Prostate gland (tissue), 2 donors: Measurements from ENCODE around the gene CACNA2D4. TPM values are rescaled to one million over a fixed set of nuclear protein-coding genes. Genes with fewer than 3 reads are reported as not detected.

Source experiments
- DNase-seq: peaks from one replicate; pipeline ENCODE4 v3.0.0-alpha.2; 2019; ENCODE audit warnings: low spot score
- H3K27ac ChIP-seq, 2 donors: fragments of 200-600 bp; sonication (generic); 2 replicates each; pipeline ENCODE4 v1.5.1; 2017 to 2019
- H3K27me3 ChIP-seq: fragments of 200-600 bp; sonication (generic); replicated peaks from 2 replicates; pipeline ENCODE4 v1.5.1; 2019; ENCODE audit not compliant: insufficient read depth
- H3K36me3 ChIP-seq, 2 donors: fragments of 200-600 bp; sonication (generic); 1 replicate in 1 of 2; 2 replicates in 1 of 2; pipeline versions ENCODE4 v1.5.1 to v1.8.1; 2017 to 2019
- H3K4me1 ChIP-seq: fragments of 200-600 bp; sonication (generic); replicated peaks from 2 replicates; pipeline ENCODE4 v1.5.1; 2019
- H3K4me3 ChIP-seq, 2 donors: fragments of 200-600 bp; sonication (generic); 2 replicates each; pipeline ENCODE4 v1.5.1; 2017 to 2019
- H3K9me3 ChIP-seq: fragments of 200-600 bp; sonication (generic); 2 replicates; pipeline ENCODE4 v1.5.1; 2017
- POLR2A ChIP-seq: fragments of 450-650 bp; IDR thresholded peaks from one replicate; pipeline ENCODE4 v1.6.1; 2016; ENCODE audit warnings: antibody characterized with exemption, mild to moderate bottlenecking
- POLR2AphosphoS5 ChIP-seq: sonication (generic); formaldehyde crosslinking; IDR thresholded peaks from one replicate; pipeline ENCODE4 v1.6.1; 2017; ENCODE audit warnings: antibody characterized with exemption
- WGBS: methylation state at CpG from one replicate; pipeline ENCODE4 v1.1.5; 2018; 5-methylcytosine and 5-hydroxymethylcytosine counted together
- intact Hi-C: fragments of 100-400 bp; cut with DNase I; formaldehyde crosslinking; loops from one replicate; pipeline ENCODE4 v1.14.2; 2022
- total RNA-seq, 2 donors: library from RNA; depleted of rRNA; stranded (reverse); fragments of >200 nt; gene quantifications; one replicate each; pipeline ENCODE4 v1.1.0, GENCODE V29; 2016
- TF ChIP-seq, protein P1 (sequence below), 4 experiments: fragments of 200-600 bp in 2 of 4; fragments of 450-650 bp in 2 of 4; sonication (generic) in 2 of 4; IDR thresholded peaks; 1 replicate in 3 of 4; 2 replicates in 1 of 4; pipeline ENCODE4 v1.5.1; 2016 to 2019; ENCODE audit warnings: antibody characterized with exemption in 4 of 4, mild to moderate bottlenecking in 2 of 4, moderate library complexity in 2 of 4

Gene CACNA2D4
- total RNA-seq, 2 donors from 2014 or later: 1.4 to 9.4 TPM

DNA sequence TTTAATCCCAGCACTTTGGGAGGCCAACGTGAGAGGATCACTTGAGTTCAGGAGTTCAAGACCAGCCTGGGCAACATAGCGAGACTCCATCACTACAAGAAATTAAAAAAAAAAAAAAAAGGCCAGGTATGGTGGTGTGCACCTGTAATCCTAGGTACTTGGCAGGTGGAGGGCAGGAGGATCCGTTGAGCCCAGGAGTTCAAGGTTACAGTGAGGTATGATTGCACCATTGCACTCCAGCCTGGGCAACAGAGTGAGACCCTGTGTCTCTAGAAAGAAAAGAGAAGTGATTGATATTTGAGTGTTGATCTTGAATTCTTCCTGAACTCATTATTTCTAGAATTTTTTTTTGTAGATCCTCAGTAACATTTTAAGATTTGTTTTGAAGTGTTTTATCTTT is 168.2 kb downstream of the CACNA2D4 start:
- TF ChIP-seq, protein P1, sequence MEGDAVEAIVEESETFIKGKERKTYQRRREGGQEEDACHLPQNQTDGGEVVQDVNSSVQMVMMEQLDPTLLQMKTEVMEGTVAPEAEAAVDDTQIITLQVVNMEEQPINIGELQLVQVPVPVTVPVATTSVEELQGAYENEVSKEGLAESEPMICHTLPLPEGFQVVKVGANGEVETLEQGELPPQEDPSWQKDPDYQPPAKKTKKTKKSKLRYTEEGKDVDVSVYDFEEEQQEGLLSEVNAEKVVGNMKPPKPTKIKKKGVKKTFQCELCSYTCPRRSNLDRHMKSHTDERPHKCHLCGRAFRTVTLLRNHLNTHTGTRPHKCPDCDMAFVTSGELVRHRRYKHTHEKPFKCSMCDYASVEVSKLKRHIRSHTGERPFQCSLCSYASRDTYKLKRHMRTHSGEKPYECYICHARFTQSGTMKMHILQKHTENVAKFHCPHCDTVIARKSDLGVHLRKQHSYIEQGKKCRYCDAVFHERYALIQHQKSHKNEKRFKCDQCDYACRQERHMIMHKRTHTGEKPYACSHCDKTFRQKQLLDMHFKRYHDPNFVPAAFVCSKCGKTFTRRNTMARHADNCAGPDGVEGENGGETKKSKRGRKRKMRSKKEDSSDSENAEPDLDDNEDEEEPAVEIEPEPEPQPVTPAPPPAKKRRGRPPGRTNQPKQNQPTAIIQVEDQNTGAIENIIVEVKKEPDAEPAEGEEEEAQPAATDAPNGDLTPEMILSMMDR (IDR thresholded peaks at IDR 0.05): no peak
- no peak for TF ChIP-seq POLR2AphosphoS5
- TF ChIP-seq POLR2A: no peak
- Histone ChIP-seq H3K36me3 (no peaks in the 10 kb centered on the region), H3K4me1 (no peaks in the 10 kb centered on the region), H3K27ac (no peak overlapping the region), H3K9me3 (no peaks in the 10 kb centered on the region), H3K27me3 (no peaks in the 10 kb centered on the region), H3K4me3 (no peak overlapping the region)
- 96% methylated on average over 3 of the region's 3 CpGs for WGBS
- intact Hi-C loops: no loop called here
- no peak for DNase-seq

- H3K9me3 ChIP-seq: no peaks in the 10 kb centered on the region
- intact Hi-C loops: no loop called here
- no peak overlapping the region for H3K4me3 ChIP-seq
- H3K27me3 ChIP-seq: no peaks in the 10 kb centered on the region
- no peaks in the 10 kb centered on the region for H3K4me1 ChIP-seq
- no peak for TF ChIP-seq POLR2AphosphoS5
- no peak for TF ChIP-seq POLR2A
- TF ChIP-seq, protein P1 (IDR thresholded peaks at IDR 0.05): no peak
- WGBS: over 99% methylated on average over 5 of the region's 5 CpGs
- H3K27ac ChIP-seq: no peak overlapping the region
- no peaks in the 10 kb centered on the region for H3K36me3 ChIP-seq
- DNase-seq: no peak
Measured at GRCh38 chr12:1749019-1749418, 169.4 kb downstream of the CACNA2D4 start.

DNA sequence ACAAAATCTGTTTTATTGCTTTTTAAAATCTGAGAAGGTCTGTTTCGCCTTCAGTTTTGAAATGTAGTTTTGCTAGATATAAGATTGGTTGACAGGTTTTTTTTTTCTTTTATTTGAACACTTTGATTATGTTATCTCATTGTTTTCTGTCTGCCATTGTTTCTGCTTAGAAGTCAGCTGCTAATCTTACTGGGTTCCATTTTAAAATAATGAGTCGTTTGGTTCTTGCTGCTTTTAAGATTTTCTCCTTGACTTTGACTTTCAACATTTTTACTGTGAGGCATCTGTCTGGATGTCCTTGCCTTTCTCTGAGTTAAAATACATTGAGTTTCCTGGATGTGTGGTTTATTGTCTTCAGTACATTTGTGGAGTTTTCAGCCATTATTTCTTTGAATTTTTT is 170.8 kb downstream of the CACNA2D4 start:
- H3K4me1 ChIP-seq: no peaks in the 10 kb centered on the region
- no peak overlapping the region for H3K27ac ChIP-seq
- DNase-seq: no peak
- intact Hi-C loops: no loop called here
- no peaks in the 10 kb centered on the region for H3K27me3 ChIP-seq
- no peaks in the 10 kb centered on the region for H3K36me3 ChIP-seq
- WGBS: 100% methylated on average over 2 of the region's 2 CpGs
- TF ChIP-seq POLR2A (no peak), POLR2AphosphoS5 (no peak)
- TF ChIP-seq, protein P1 (IDR thresholded peaks at IDR 0.05): no peak
- H3K4me3 ChIP-seq: no peak overlapping the region
- H3K9me3 ChIP-seq: no peaks in the 10 kb centered on the region

GRCh38 chr12:1744932-1745331 is 173.5 kb downstream of the CACNA2D4 start:
- H3K27ac ChIP-seq: no peak overlapping the region
- TF ChIP-seq, protein P1 (IDR thresholded peaks at IDR 0.05): no peak
- TF ChIP-seq POLR2A: no peak
- no peak for TF ChIP-seq POLR2AphosphoS5
- H3K27me3 ChIP-seq: no peaks in the 10 kb centered on the region
- no peak for DNase-seq
- no peaks in the 10 kb centered on the region for H3K36me3 ChIP-seq
- H3K4me3 ChIP-seq: no peak overlapping the region
- intact Hi-C loops: no loop called here
- H3K9me3 ChIP-seq: no peaks in the 10 kb centered on the region
- H3K4me1 ChIP-seq: no peaks in the 10 kb centered on the region
- 93% methylated on average over 2 of the region's 2 CpGs for WGBS

Other genes starting within 250 kb of the CACNA2D4 start
- gene ADIPOR2, start 227.6 kb downstream of the CACNA2D4 start, total RNA-seq: 10 to 100 TPM; 23.7 to 46.2 TPM
- gene LRTM2, start 98.1 kb downstream of the CACNA2D4 start, total RNA-seq: not detected
- gene DCP1B, start 85.8 kb upstream of the CACNA2D4 start, total RNA-seq: 10 to 100 TPM; 20.1 to 31.9 TPM
- 10 to 100 TPM in 1 of 2 donors, 1 to 10 TPM in 1; 8.1 to 18.2 TPM for gene CACNA1C, start 134.3 kb upstream of the CACNA2D4 start, total RNA-seq